ENCODE results near the gene RNASE1.

DNA sequence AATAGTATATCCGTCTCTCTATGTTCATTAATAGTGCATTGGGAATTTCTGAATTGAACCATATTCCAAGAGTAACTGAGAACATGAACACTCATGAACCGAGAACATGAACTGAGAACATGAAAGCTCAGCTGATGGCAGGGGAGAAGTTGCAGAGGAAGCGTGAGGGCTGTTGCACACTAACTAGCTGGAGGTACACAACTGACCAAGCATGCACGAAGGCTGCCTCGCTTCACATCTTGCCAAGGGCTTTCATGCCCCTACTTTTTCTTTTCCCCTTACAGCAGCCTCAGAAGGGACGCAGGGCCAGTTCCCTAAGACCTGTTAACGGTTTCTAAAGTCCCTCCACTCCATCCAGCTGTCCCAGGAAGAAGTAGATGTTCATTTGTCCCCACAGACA is 4.3 kb downstream of the RNASE1 start:
- TF ChIP-seq NR1H2 (CRISPR knock-in tag; IDR thresholded peaks at IDR 0.05) (no peak), ATF3 (CRISPR knock-in tag; conservative IDR thresholded peaks at IDR 0.05) (no peak), MAX (CRISPR knock-in tag; IDR thresholded peaks at IDR 0.05) (no peak), USF2 (CRISPR knock-in tag; IDR thresholded peaks at IDR 0.05) (no peak), USF1 (CRISPR knock-in tag; IDR thresholded peaks at IDR 0.05) (no peak), ATF1 (CRISPR knock-in tag; IDR thresholded peaks at IDR 0.05) (no peak), CREM (CRISPR knock-in tag; IDR thresholded peaks at IDR 0.05) (no peak), ZNF232 (CRISPR knock-in tag; IDR thresholded peaks at IDR 0.05) (no peak)
- TF ChIP-seq, protein P1, sequence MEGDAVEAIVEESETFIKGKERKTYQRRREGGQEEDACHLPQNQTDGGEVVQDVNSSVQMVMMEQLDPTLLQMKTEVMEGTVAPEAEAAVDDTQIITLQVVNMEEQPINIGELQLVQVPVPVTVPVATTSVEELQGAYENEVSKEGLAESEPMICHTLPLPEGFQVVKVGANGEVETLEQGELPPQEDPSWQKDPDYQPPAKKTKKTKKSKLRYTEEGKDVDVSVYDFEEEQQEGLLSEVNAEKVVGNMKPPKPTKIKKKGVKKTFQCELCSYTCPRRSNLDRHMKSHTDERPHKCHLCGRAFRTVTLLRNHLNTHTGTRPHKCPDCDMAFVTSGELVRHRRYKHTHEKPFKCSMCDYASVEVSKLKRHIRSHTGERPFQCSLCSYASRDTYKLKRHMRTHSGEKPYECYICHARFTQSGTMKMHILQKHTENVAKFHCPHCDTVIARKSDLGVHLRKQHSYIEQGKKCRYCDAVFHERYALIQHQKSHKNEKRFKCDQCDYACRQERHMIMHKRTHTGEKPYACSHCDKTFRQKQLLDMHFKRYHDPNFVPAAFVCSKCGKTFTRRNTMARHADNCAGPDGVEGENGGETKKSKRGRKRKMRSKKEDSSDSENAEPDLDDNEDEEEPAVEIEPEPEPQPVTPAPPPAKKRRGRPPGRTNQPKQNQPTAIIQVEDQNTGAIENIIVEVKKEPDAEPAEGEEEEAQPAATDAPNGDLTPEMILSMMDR (IDR thresholded peaks at IDR 0.05) = no peak
- TF ChIP-seq, protein P2, sequence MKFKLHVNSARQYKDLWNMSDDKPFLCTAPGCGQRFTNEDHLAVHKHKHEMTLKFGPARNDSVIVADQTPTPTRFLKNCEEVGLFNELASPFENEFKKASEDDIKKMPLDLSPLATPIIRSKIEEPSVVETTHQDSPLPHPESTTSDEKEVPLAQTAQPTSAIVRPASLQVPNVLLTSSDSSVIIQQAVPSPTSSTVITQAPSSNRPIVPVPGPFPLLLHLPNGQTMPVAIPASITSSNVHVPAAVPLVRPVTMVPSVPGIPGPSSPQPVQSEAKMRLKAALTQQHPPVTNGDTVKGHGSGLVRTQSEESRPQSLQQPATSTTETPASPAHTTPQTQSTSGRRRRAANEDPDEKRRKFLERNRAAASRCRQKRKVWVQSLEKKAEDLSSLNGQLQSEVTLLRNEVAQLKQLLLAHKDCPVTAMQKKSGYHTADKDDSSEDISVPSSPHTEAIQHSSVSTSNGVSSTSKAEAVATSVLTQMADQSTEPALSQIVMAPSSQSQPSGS (CRISPR knock-in tag; IDR thresholded peaks at IDR 0.05; ENCODE audit: borderline replicate concordance, low read depth) = no peak

Measured in WTC11 (cell line).